ENCODE data around the gene TPBGL.

TPBGL gene

GRCh38 chr11:75204012-75204674 is 36.4 kb upstream of the TPBGL start:
- H3K36me3 ChIP-seq (ENCODE audit: control insufficient read depth, insufficient read depth, low read length), result no peaks in the 10 kb centered on the region
- peaks cover 2% of the 10 kb centered on the region for H3K27me3 ChIP-seq (replicated peaks; ENCODE audit: control insufficient read depth, insufficient read depth, low read length)

GRCh38 chr11:75204685-75205563 is 35.6 kb upstream of the TPBGL start:
- DNase-seq (ENCODE audit: extremely low read depth, insufficient read length), result peak; percentile 36
- Histone ChIP-seq H3K36me3 (ENCODE audit: control insufficient read depth, insufficient read depth, low read length) (no peaks in the 10 kb centered on the region), H3K4me3 (replicated peaks; ENCODE audit: low read depth, low read length) (no peak overlapping the region), H3K27me3 (replicated peaks; ENCODE audit: control insufficient read depth, insufficient read depth, low read length) (peaks cover 2% of the 10 kb centered on the region)
- TF ChIP-seq CTCF (IDR thresholded peaks at IDR 0.05; ENCODE audit: insufficient read depth, low read length, poor library complexity, severe bottlenecking), result peak; percentile 93

More at GRCh38 chr11:75204012-75204674, 36.4 kb upstream of the TPBGL start:
- no peak for DNase-seq (ENCODE audit: extremely low read depth, insufficient read length)
- no peak overlapping the region for H3K4me3 ChIP-seq (replicated peaks; ENCODE audit: low read depth, low read length)
- TF ChIP-seq CTCF (IDR thresholded peaks at IDR 0.05; ENCODE audit: insufficient read depth, low read length, poor library complexity, severe bottlenecking), result no peak

- no peak for DNase-seq (ENCODE audit: extremely low read depth, insufficient read length)
- TF ChIP-seq CTCF (IDR thresholded peaks at IDR 0.05; ENCODE audit: insufficient read depth, low read length, poor library complexity, severe bottlenecking), result no peak
- no peak overlapping the region for H3K4me3 ChIP-seq (replicated peaks; ENCODE audit: low read depth, low read length)
- H3K27me3 ChIP-seq (replicated peaks; ENCODE audit: control insufficient read depth, insufficient read depth, low read length), result peaks cover 1% of the 10 kb centered on the region
- no peaks in the 10 kb centered on the region for H3K36me3 ChIP-seq (ENCODE audit: control insufficient read depth, insufficient read depth, low read length)
Observed at GRCh38 chr11:75205564-75206020, 35.0 kb upstream of the TPBGL start.

GRCh38 chr11:75208446-75208845 is 32.1 kb upstream of the TPBGL start:
- no peak for TF ChIP-seq CTCF (IDR thresholded peaks at IDR 0.05; ENCODE audit: insufficient read depth, low read length, poor library complexity, severe bottlenecking)
- H3K27me3 ChIP-seq (replicated peaks; ENCODE audit: control insufficient read depth, insufficient read depth, low read length), result no peaks in the 10 kb centered on the region; the same call in 1 of the 2 replicates
- H3K4me3 ChIP-seq (replicated peaks; ENCODE audit: low read depth, low read length), result no peak overlapping the region
- DNase-seq (ENCODE audit: extremely low read depth, insufficient read length), result no peak
- H3K36me3 ChIP-seq (ENCODE audit: control insufficient read depth, insufficient read depth, low read length), result no peaks in the 10 kb centered on the region

GRCh38 chr11:75212411-75212810 is 28.2 kb upstream of the TPBGL start:
- DNase-seq (ENCODE audit: extremely low read depth, insufficient read length), result no peak
- H3K27me3 ChIP-seq (replicated peaks; ENCODE audit: control insufficient read depth, insufficient read depth, low read length), result no peaks in the 10 kb centered on the region; the same call in 1 of the 2 replicates
- H3K36me3 ChIP-seq (ENCODE audit: control insufficient read depth, insufficient read depth, low read length), result no peaks in the 10 kb centered on the region
- H3K4me3 ChIP-seq (replicated peaks; ENCODE audit: low read depth, low read length), result no peak overlapping the region
- TF ChIP-seq CTCF (IDR thresholded peaks at IDR 0.05; ENCODE audit: insufficient read depth, low read length, poor library complexity, severe bottlenecking), result no peak

All from GM06990 (cell line).